Lower leg skin (tissue), 3 donors: ENCODE measurements around the gene PTPRN2.

Experiments used
- POLR2A ChIP-seq, 2 donors: fragments of 450-650 bp; IDR thresholded peaks; one replicate each; pipeline ENCODE4 v1.6.1; 2016 to 2017; ENCODE audit warnings: antibody characterized with exemption in 2 of 2, mild to moderate bottlenecking in 1 of 2, moderate library complexity in 1 of 2
- TF ChIP-seq, protein P1 (sequence below), 3 donors: fragments of 450-650 bp; IDR thresholded peaks; one replicate each; pipeline ENCODE4 v1.5.1; 2016; ENCODE audit warnings: antibody characterized with exemption in 3 of 3, mild to moderate bottlenecking in 3 of 3, moderate library complexity in 2 of 3

- no peak for TF ChIP-seq POLR2A (IDR thresholded peaks at IDR 0.05)
- TF ChIP-seq, protein P1, sequence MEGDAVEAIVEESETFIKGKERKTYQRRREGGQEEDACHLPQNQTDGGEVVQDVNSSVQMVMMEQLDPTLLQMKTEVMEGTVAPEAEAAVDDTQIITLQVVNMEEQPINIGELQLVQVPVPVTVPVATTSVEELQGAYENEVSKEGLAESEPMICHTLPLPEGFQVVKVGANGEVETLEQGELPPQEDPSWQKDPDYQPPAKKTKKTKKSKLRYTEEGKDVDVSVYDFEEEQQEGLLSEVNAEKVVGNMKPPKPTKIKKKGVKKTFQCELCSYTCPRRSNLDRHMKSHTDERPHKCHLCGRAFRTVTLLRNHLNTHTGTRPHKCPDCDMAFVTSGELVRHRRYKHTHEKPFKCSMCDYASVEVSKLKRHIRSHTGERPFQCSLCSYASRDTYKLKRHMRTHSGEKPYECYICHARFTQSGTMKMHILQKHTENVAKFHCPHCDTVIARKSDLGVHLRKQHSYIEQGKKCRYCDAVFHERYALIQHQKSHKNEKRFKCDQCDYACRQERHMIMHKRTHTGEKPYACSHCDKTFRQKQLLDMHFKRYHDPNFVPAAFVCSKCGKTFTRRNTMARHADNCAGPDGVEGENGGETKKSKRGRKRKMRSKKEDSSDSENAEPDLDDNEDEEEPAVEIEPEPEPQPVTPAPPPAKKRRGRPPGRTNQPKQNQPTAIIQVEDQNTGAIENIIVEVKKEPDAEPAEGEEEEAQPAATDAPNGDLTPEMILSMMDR (IDR thresholded peaks at IDR 0.05), result no peak
These were observed 115.9 kb downstream of the PTPRN2 start for GRCh38 chr7:158471716-158472115.
